ENCODE results near the gene ABCC3.
A peak's percentile ranks its signal among the peaks of the same experiment; 100 is the strongest.
"Not testable (repeated sequence)": the region's sequence is repeated elsewhere in the genome, so short reads cannot be mapped to it uniquely, and the experiment has no call there.

ABCC3 gene

DNA sequence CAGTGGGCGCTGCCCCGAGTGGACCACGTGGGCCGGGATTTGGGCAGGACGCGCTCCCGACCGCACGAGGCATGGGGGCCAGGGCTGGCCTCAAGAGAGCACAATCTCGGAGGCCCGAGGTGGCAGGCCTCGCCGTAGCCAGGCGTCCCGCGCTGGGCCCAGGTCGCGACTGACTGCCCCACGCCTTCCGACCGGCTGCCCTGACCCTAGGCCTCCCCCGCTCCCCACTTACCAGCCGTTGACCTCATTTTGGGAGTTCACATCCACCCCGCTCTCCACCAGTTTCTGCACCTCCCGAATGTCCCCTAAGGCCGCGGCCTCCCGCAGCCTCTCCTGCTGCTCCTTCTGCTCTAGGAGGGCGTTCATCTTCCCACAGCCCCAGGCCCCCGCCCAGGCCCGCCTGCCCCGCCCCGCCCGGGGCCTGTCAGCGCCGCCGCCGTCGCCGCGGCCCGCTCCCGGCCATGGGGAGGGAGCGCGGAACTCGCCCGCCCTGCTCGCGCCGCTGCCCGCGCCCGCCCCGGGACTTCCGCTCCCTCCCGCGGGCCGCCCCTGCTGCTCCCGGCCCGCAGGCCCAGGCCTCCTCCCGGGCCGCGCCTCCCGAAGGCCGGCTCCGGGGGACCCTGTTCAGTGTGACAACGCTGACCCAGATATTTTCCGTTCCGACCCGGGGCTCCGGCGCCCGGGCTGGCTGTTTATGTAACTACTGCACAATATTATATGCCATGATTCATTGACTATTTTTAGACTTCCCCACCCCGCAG lies 72.8 kb downstream of the ABCC3 start, which contains the start of gene ANKRD40:
TSS of gene ANKRD40 (minus strand) at position 626 of the 761 bp plus-strand sequence. CDS start at position 366, 260 bp downstream.
- peak; percentile 92 for DNase-seq (ENCODE audit: low spot score)

DNA sequence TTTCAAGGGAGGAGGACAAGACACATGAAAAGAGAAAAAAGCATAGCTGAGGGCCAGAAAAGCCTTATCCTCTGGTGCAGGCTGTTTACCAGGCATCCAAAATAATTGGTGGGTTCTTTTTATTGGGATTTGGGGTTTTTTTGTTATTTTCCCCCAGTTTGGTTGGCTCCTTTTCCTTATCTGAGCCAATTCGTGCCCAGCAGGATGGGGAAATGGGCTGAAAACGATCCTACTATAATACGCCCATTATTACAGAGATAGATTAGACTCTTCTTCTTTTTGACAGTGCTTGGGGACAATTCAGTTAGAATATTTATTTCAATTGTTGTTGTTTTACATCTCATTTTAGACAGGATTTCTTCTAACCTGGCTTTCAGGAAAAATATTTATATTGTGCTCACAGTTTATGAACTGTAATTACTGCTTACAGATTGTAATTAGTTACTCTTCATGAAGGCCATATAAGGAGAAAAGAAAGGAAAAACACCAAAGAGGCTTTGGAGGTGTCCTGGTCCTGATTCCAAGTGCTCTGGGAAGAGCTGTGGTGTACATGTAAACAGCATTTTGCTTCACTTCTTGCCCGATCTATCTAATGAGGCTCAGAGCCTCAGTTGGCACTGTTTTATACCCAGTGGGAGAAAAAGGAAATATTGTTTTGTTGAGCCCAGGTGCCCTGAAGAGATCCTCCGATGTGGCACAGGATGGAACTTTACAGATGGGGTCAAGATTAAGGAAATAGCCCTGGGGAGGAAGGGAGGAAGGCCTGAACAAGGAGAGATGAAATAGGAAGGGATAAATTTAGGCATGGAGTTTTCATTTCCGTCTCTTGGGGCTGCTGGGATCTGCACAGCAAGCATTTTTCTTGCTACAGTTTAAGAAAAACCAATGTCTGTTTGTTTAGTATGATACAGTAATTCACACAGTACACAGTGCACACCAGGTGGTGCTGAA lies 73.6 kb downstream of the ABCC3 start:
- DNase-seq (ENCODE audit: low spot score), result peak; percentile 57

DNA sequence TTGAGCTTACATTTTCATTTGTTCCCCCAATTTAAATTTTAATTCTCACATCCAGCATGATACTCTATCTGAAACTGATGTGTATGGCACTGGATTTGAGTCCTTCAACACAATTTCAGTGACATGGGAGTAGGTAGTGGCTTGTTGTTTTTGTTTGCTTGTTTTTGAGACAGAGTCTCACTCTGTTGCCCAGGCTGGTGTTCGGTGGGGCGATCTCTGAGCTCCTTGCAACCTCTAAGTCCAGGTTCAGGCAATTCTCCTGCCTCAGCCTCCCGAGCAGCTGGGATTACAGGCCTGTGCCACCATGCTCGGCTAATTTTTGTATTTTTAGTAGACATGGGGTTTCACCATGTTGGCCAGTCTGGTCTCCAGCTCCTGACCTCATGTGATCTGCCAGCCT lies 74.4 kb downstream of the ABCC3 start:
- DNase-seq (ENCODE audit: low spot score), result not testable (repeated sequence)

DNA sequence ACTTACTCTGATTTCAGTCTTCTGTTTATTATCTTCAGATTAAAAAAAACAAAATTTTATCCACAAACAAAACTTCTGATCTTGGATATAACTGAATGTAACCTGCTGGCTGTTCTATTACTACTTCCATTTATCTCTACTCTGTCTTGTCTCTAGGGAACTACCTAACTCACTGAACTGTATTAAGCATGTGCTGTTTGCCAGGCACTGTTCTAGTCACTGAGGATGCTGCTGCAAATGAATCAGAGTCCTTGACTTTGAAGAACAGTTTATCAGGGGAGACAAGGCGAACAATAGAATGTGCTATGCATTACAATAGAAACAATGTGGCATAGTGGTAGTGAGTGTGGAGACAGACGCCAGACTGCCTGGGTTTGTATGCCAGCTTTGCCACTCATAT lies 75.3 kb downstream of the ABCC3 start:
- no peak for DNase-seq (ENCODE audit: low spot score)

DNA sequence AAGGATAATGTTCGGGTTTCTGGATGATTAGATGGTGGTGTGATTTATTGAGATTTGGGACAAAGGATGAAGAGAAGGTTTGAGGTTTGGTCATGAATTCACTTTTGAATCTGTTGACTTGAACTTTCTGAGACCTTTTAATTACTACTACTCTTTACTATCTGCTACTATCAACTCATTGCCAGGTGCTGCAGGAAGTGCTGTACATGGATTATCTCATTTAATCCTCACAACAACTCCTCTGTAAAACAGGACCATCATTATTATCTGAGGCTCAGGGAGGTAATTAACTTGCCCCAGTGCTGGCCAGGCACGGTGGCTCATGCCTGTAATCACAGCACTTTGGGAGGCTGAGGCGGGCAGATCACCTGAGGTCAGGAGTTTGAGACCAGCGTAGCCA lies 76.0 kb downstream of the ABCC3 start:
- no peak for DNase-seq (ENCODE audit: low spot score)

DNA sequence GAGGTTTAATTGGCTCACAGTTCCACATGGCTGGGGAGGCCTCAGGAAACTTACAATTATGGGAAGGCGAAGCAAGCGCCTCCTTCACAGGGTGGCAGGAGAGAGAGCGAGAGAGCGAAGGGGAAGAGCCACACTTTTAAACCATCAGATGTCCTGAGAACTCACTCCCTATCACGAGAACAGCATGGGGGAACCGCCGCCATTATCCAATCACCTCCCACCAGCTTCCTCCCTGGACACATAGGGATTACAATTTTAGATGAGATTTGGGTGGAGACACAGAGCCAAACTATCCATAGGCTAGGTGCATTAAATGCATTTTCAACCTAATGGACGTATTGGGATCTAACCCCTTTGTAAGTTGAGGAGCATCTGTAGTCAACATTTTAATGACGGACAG lies 78.0 kb downstream of the ABCC3 start:
- no peak for DNase-seq (ENCODE audit: low spot score)

DNA sequence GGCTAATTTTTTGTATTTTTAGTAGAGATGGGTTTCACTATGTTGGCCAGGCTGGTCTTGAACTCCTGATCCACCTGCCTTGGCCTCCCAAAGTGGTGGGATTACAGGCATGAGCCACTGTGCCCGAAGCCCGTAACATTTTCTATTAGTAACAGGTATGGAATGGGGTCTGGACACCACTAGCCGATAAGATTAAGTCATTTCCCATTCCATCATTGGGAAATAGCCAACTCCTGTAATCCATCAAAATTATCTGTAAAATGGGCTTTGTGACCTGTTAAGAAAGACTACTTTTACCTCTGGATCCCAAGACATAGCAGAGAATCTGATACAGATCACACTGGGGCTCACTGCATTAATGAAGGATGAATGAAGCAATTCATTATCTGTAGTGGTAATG lies 80.8 kb downstream of the ABCC3 start:
- no peak for DNase-seq (ENCODE audit: low spot score)

DNA sequence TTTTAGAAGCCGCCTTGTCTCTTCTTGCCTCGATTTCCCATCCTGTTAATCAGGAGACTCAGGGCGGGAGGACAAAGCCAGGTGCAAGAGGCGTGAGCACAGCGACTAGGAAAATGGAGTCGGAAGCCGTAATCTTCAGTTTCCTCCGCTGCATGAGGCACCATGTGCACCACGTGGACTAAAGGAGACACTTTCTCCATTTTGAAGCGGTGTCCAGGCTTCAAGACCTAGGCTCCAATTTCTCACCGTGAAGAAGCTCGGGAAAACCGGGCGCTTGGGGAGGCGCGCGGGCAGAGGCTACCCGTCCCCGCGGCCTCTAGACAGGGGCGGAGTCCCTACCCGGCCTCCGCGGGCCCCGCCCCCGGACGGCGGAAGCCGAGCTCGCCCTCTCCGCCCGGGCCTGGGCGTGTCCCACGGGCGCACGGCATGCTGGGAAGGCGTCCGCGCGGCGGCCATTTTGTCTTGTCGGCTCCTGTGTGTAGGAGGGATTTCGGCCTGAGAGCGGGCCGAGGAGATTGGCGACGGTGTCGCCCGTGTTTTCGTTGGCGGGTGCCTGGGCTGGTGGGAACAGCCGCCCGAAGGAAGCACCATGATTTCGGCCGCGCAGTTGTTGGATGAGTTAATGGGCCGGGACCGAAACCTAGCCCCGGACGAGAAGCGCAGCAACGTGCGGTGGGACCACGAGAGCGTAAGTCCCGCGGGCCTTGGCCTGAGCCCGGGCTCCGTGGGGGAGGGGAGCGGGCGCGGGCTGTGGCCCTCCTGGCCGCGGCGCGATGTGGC lies 84.7 kb downstream of the ABCC3 start, which contains the start of gene LUC7L3:
TSS of gene LUC7L3 (plus strand) at position 460 of the 780 bp plus-strand sequence. CDS start at position 590, 130 bp downstream.
- peak; percentile 91 for DNase-seq (ENCODE audit: low spot score)

DNA sequence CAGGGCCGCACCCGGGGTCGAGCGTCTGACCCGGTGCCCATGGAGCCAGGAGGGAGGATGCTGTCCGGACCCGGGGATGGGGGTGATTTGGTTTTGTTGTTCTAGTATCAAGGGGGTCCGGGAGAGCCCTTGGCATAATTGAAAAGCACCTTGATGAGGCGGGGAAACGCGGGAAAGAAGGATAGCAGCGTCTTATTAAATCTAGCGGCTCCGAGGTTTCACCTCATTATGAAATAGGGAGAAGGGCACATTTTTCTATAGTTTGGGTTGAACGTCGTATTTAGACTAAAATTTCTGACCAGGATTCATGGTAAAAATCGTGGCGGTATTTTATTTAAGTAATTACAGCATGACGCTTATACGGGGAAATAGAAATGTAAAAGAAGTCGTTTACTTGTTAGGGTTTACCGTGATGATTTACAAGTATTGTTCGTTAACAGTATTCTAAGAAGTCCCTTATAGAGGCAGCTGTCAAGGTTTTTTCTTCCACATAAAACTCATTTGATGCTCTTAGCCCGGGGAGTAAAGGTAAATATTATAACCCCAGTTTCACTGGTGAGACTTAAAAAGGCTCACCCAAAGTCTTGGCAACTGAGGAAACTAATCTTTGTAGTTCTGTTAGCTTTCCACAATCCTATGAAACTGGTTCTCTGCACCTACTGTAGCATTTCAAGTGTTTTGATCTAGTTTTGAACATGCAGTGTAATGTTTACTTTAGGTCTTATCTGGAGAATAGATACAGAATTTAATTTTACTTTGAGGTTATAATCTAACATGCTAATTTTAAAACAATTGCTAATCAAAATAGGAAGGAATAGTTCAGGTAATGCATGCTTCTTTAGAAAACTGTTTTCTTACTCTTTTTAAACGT lies 85.5 kb downstream of the ABCC3 start:
- no peak for DNase-seq (ENCODE audit: low spot score)

DNA sequence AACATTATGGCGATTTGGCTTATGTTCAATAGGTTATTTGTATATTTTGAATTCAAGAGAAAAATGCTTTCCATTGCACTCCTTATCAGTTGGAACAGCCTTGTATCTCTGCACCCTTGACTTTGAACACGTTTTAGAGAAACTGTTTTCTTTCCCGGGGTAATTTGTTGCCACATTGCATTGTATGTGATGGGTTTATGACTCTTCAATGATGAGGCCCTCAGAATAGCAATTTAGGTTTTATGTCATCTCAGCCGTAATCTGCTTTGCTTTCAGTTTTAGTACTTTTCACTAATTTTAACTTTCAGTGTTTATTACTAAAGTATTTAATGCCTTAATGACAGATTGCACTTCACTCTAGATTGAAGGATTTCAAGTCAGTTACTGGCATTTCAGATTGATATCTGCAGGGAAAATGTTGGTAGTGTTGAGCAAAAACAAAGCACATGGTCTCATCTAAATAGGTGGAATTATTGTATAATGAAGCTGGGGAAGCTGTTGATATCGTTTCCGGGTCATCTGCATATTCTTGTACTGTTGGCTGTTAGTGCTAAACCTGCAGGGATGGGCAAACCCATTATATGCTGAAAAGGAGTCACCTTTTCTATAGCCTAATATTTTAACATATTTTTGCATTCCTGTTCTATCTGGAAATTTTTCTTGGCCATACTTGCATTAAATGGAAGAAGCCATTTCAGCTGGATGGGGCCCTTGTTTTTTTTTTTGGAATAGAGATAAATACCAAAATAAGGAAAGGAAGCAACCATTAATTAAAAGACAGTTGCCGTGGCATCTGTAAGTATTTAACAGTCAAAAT lies 86.7 kb downstream of the ABCC3 start:
- DNase-seq (ENCODE audit: low spot score), result no peak

DNA sequence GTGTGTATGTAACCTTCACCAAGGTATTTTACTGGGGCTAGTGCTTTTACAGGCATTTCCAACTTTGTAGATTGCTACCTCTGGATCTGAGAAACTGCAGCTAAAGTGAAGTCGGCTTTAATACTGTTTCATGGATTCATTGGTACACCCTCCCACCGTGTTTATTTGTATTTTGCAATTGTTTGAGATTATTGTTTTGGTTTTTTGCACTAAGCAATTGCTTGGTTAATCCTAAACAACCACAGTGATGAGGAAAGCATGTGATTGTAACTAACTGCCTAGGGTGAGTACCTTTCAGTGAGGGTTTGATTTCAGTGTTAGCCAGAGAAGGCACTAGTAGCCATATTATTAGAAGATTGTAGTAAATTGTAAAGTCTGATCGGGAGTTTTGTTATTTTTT lies 88.1 kb downstream of the ABCC3 start:
- DNase-seq (ENCODE audit: low spot score), result no peak

DNA sequence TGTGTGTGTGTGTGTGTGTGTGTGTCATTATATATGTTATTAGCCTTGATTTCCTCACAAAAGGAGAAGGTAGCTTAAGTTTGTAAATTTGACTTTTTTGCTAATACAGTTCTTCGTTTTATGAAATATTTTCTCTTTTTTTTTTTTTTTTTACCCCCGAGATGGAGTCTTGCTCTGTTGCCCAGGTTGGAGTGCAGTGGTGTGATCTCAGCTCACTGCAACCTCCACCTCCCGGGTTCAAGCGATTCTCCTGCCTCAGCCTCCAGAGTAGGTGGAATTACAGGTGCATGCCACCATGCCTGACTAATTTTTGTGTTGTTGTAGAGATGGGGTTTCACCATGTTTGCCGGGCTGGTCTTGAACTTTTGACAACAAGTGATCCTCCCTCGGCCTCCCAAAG lies 89.9 kb downstream of the ABCC3 start:
- not testable (repeated sequence) for DNase-seq (ENCODE audit: low spot score)

DNA sequence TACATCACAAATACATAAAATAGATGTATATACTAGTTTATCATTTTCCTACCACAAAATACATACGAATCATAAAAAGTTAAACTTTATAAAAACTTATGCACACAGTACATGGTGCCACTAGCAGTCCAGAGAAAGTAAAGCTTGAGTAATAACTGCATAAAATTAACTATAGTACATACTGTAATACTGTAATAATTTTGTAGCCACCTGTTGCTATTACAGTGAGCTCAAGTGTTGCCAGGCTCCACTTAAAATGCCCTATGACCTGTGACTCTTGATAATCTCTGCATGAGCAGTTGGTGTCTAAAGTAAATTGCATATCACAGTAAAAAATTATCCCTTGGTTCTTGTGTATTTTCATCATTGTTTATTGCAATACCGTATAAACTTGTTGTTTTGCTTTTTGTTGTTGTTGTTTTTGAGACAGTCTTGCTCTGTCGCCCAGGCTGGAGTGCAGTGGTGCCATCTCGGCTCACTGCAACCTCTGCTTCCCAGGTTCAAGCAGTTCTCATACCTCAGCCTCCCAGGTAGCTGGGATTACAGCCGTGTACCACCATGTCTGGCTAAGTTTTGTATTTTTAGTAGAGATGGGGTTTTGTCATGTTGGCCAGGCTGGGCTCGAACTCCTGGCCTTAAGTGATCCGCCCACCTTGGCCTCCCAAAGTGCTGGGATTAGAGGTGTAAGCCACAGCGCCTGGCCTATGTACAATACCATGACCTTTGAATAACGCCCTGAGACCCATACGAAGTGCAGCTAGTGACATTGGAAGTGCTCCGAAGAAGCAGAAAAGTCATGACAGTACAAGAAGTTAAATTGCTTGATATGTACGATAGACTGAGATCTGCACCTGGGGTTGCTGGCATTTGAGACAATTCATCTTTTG lies 91.3 kb downstream of the ABCC3 start:
- no peak for DNase-seq (ENCODE audit: low spot score)

DNA sequence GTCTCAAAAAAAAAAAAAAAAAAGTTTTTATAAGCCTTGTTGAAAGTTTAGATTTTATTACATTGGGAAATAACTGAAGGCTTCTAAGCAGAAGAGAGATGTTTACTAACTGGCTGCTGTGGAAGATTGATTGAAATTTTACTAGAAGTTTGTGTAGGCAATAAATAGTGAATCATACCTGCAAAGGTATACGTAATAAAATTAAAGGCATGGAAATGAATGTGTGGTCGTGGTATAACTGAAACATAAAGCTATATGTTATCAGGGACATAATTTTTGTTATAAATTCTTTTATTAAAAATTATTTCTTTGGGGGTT lies 93.4 kb downstream of the ABCC3 start:
- DNase-seq (ENCODE audit: low spot score), result no peak

DNA sequence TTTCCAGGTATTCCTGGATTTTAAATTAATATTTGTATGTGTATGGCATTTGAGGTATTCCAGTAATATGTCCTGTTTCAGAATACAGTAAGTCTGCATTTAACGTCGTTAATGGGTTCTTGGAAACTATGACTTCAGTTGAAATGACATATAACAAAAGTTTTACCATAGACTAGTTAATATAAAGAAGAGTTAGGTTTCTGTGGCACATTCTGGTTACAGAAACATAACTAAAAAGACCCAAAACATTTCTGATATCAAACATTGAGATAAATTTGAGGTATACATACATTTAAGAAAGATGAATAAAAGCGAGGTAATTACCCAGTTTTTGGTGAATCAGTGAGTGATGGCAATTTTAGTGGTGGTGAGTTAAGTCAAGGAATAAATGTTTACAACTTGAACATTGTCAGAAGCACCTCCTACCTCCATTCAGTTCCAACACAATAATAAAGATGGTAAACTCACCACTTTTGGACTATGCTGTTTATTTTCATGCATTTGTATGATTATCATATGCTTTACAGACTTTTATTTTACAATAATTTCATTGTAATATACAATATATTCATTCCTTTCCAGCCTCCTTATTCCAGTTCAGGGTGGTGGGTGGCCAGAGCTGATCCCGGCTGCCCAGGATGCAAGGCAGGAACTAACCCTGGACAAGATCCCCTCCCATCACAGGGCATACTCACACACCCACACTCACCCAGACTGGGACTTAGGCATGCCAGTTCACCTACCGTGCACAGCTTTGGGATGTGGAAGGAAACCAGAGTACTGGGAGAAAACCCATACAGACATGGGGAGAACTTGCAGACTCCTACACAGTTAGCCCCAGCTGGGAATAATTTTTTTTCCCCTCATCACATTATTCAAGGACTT lies 94.4 kb downstream of the ABCC3 start:
- no peak for DNase-seq (ENCODE audit: low spot score)

DNA sequence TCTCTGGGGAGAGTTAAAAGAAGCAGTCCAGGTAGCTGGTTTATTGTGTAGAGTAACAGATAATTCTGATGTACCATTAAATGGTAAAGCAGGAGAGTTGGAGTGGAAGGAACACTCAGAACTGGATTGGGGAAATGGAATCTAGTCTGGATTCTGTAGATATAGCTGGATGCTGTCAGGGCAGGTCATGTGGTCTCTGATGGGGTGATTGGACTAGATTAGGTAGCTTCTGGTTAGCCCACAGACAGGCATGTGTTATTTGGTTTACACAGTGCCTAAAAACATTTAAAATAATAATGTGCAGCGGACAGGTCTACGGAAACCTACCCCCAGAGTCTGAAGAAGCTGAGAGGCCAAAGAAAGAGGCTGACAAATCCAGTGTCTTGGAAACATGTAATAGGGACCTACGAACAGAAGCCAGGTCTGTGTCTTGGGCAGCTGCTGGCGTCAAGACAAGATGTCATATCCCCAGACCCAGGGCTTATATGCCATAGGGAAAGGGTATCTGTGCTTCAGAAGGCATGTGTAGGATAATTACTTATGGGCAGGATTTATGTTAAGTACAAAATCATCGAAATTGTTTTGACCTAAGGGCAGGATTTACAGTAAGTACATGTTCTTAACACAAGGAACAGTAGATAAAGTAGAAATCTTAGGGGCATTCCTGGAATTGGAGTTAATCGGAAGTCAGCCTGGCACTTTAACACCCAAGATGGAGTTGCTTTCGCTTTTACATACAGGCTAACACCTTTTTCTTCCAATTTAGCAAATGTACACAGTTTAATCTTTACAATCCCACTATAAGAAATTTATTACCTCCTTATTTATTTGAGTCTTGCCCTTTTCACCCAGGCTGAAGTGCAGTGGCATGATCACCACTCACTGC lies 97.1 kb downstream of the ABCC3 start:
- DNase-seq (ENCODE audit: low spot score), result no peak

DNA sequence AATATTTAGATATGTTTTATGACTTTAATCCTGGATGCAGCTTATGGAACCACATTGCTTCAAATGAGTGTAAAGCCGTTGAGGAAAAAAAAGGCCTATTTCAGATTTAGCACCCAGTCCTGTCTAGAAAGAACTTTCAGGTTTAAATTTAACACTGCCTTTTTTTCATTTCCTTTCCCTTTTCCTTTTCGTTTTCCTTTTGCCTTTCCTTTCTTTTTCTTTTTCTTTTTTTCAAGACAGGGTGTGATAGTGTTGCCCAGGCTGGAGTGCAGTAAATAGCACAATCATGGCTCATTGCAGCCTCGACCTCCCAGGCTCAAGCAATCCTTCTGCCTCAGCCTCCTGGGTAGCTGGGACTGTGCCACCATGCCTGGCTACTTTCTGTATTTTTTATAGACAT lies 100.6 kb downstream of the ABCC3 start:
- DNase-seq (ENCODE audit: low spot score), result no peak

All from globus pallidus (tissue), 1 donor.